HCT116 (cell line): ENCODE data around the gene WIZ. TPM values are rescaled to one million over a fixed set of nuclear protein-coding genes. Genes with fewer than 3 reads are reported as not detected.

ENCODE experiments used
- ATAC-seq: fragments of 200-7000 bp; cut with Tn5 transposase; 2 replicates; pipeline ENCODE4 v1.9.1; 2020; ENCODE audit warnings: mild to moderate bottlenecking, moderate library complexity
- BruUV-seq: library from RNA; stranded (reverse); fragments of 400-500 nt; replicated peaks from 2 replicates; lab custom pipeline; 2021; lab: Mats Ljungman, UMichigan
- CTCF ChIA-PET: fragments of 300-600 bp; sonication (Branson Sonifier 250); formaldehyde crosslinking; loops from one replicate; lab custom pipeline; 2021; ENCODE audit warnings: antibody characterized with exemption; lab: Charles Lee
- POLR2A ChIA-PET: fragments of 300-600, 350-600 bp; sonication (Branson Sonifier 250); formaldehyde crosslinking; loops from one replicate; lab custom pipeline; 2021; ENCODE audit warnings: antibody characterized with exemption; lab: Charles Lee
- RAD21 ChIA-PET, 2 experiments: fragments of 300-600 bp; sonication (Branson Sonifier 250); formaldehyde crosslinking; loops; one replicate each; lab custom pipeline; 2023; ENCODE audit warnings: low total read pairs in 2 of 2; ENCODE audit not compliant: uncharacterized antibody in 2 of 2, unreplicated experiment in 2 of 2, low non-redundant PET in 1 of 2; lab: Charles Lee
- DNase-seq: peaks from one replicate; pipeline ENCODE4 v3.0.0-alpha.2; 2010; ENCODE audit warnings: low read depth, low spot score
- H2AFZ ChIP-seq: fragments of 200-600 bp; shearing (Covaris generic), sonication (generic); 2 replicates; pipeline ENCODE4 v1.6.1; 2017; ENCODE audit warnings: low read depth, mixed run types, mixed read lengths, antibody characterized with exemption, low read length; ENCODE audit not compliant: poor library complexity, severe bottlenecking
- H3K27ac ChIP-seq: 2 replicates; pipeline ENCODE4 v1.5.1; 2012; ENCODE audit warnings: low read depth, low read length
- H3K27me3 ChIP-seq: fragments of 200-600 bp; sonication (generic); 2 replicates; pipeline ENCODE4 v1.6.1; 2016; ENCODE audit warnings: mixed run types, low read length, mixed read lengths; ENCODE audit not compliant: insufficient read depth
- H3K36me3 ChIP-seq, 2 experiments: fragments of 200-500 bp in 1 of 2; fragments of 200-600 bp in 1 of 2; sonication (Bioruptor generic) in 1 of 2; sonication (generic) in 1 of 2; 2 replicates each; pipeline versions ENCODE4 v1.5.1 to v1.6.1; 2014 to 2016; ENCODE audit warnings: low read length in 2 of 2, inconsistent platforms in 1 of 2, mixed read lengths in 1 of 2, mixed run types in 1 of 2; ENCODE audit not compliant: insufficient read depth in 2 of 2, control insufficient read depth in 1 of 2
- H3K4me1 ChIP-seq, 2 experiments: fragments of 200-600 bp in 1 of 2; sonication (generic) in 1 of 2; 2 replicates each; pipeline versions ENCODE4 v1.5.1 to v1.6.1; 2012 to 2017; ENCODE audit warnings: low read length in 2 of 2, inconsistent platforms in 1 of 2, mild to moderate bottlenecking in 1 of 2, mixed read lengths in 1 of 2, mixed run types in 1 of 2, moderate library complexity in 1 of 2; ENCODE audit not compliant: insufficient read depth in 2 of 2, control insufficient read depth in 1 of 2
- H3K4me2 ChIP-seq: fragments of 200-600 bp; sonication (generic); 2 replicates; pipeline ENCODE4 v1.6.1; 2017; ENCODE audit warnings: mixed run types, low read length, mixed read lengths
- H3K4me3 ChIP-seq, 2 experiments: fragments of 200-600 bp in 1 of 2; sonication (generic) in 1 of 2; replicated peaks in 1 of 2; 2 replicates each; pipeline ENCODE4 v1.5.1; 2011 to 2016; ENCODE audit warnings: low read length in 2 of 2, control low read depth in 1 of 2, low read depth in 1 of 2, mild to moderate bottlenecking in 1 of 2, mixed read lengths in 1 of 2, mixed run types in 1 of 2
- H3K79me2 ChIP-seq: fragments of 200-600 bp; sonication (generic); 2 replicates; pipeline ENCODE4 v1.6.1; 2017; ENCODE audit warnings: mild to moderate bottlenecking, mixed run types, low read length, moderate library complexity, mixed read lengths; ENCODE audit not compliant: insufficient read depth
- H3K9ac ChIP-seq: fragments of 200-600 bp; sonication (generic); 2 replicates; pipeline ENCODE4 v1.6.1; 2016; ENCODE audit warnings: low read length, mixed read lengths
- H3K9me2 ChIP-seq: fragments of 200-600 bp; sonication (generic), shearing (Covaris generic); 2 replicates; pipeline ENCODE4 v1.6.1; 2017; ENCODE audit warnings: mixed run types, mild to moderate bottlenecking, moderate library complexity; ENCODE audit not compliant: insufficient read depth
- H3K9me3 ChIP-seq, 2 experiments: fragments of 200-500 bp in 1 of 2; fragments of 200-600 bp in 1 of 2; sonication (Bioruptor generic) in 1 of 2; sonication (generic) in 1 of 2; 2 replicates each; pipeline ENCODE4 v1.6.1; 2014 to 2017; ENCODE audit warnings: low read length in 2 of 2, mixed read lengths in 2 of 2, inconsistent platforms in 1 of 2, low read depth in 1 of 2, mild to moderate bottlenecking in 1 of 2, mixed run types in 1 of 2, moderate library complexity in 1 of 2; ENCODE audit not compliant: control insufficient read depth in 1 of 2, insufficient read depth in 1 of 2
- H4K20me1 ChIP-seq: fragments of 200-600 bp; sonication (generic), shearing (Covaris generic); 2 replicates; pipeline ENCODE4 v1.6.1; 2017; ENCODE audit warnings: mixed run types, mild to moderate bottlenecking, moderate library complexity; ENCODE audit not compliant: insufficient read depth
- CBX3 ChIP-seq: IDR thresholded peaks from 2 replicates; pipeline ENCODE4 v1.6.1; 2012; ENCODE audit warnings: low read depth
- CEBPB ChIP-seq: IDR thresholded peaks from 2 replicates; pipeline ENCODE4 v1.6.1; 2012; ENCODE audit warnings: low read depth
- CTCF ChIP-seq, 3 experiments: fragments of 200-600 bp in 1 of 3; sonication (generic) in 1 of 3; IDR thresholded peaks in 2 of 3; conservative IDR thresholded peaks in 1 of 3; 2 replicates each; pipeline ENCODE4 v1.5.1; 2012 to 2017; ENCODE audit warnings: low read depth in 2 of 3, low read length in 2 of 3, antibody characterized with exemption in 1 of 3, borderline replicate concordance in 1 of 3, control low read depth in 1 of 3, mild to moderate bottlenecking in 1 of 3, mixed read lengths in 1 of 3, mixed run types in 1 of 3, moderate library complexity in 1 of 3; ENCODE audit not compliant: insufficient read depth in 1 of 3
- EGR1 ChIP-seq: IDR thresholded peaks from 2 replicates; pipeline ENCODE4 v1.6.1; 2012; ENCODE audit warnings: low read depth
- ELF1 ChIP-seq: IDR thresholded peaks from 2 replicates; pipeline ENCODE4 v1.6.1; 2012; ENCODE audit warnings: low read depth, borderline replicate concordance
- FOSL1 ChIP-seq: IDR thresholded peaks from 2 replicates; pipeline ENCODE4 v1.6.1; 2012; ENCODE audit warnings: low read depth
- POLR2A ChIP-seq: IDR thresholded peaks from 2 replicates; pipeline ENCODE4 v1.7.0; 2011; ENCODE audit warnings: borderline replicate concordance; ENCODE audit not compliant: insufficient read depth, insufficient read length; ENCODE audit errors: extremely low read depth
- POLR2AphosphoS5 ChIP-seq: IDR thresholded peaks from 2 replicates; pipeline ENCODE4 v1.6.1; 2011; ENCODE audit warnings: mild to moderate bottlenecking, low read depth, low read length, moderate library complexity
- RAD21 ChIP-seq: IDR thresholded peaks from 2 replicates; pipeline ENCODE4 v1.6.1; 2012; ENCODE audit warnings: low read depth, mild to moderate bottlenecking
- SIN3A ChIP-seq: IDR thresholded peaks from 2 replicates; pipeline ENCODE4 v1.6.1; 2012; ENCODE audit warnings: low read depth
- SP1 ChIP-seq: IDR thresholded peaks from 2 replicates; pipeline ENCODE4 v1.6.1; 2012; ENCODE audit warnings: low read depth
- SRF ChIP-seq: IDR thresholded peaks from 2 replicates; pipeline ENCODE4 v1.6.1; 2012; ENCODE audit warnings: low read depth
- TCF7L2 ChIP-seq: IDR thresholded peaks from 2 replicates; pipeline ENCODE4 v1.7.0; 2011; ENCODE audit warnings: borderline replicate concordance, inconsistent platforms; ENCODE audit not compliant: insufficient read depth, insufficient read length; ENCODE audit errors: extremely low read depth
- ZFX ChIP-seq: fragments of 450-650 bp; IDR thresholded peaks from 2 replicates; pipeline ENCODE4 v1.6.1; 2017
- ZNF274 ChIP-seq: fragments of 200-500 bp; sonication (Bioruptor generic); IDR thresholded peaks from 2 replicates; pipeline ENCODE4 v1.6.1; 2014; ENCODE audit warnings: mild to moderate bottlenecking, low read depth, low read length, inconsistent platforms
- intact Hi-C: fragments of 100-400 bp; cut with micrococcal nuclease; formaldehyde crosslinking; loops from 2 replicates; pipeline ENCODE4 v1.10.0; 2022
- total RNA-seq: library from RNA; stranded (reverse); gene quantifications from one replicate; pipeline ENCODE4 v1.2.1, GENCODE V29; 2021; ENCODE audit not compliant: unreplicated experiment
- TF ChIP-seq, protein P1 (sequence below): IDR thresholded peaks from 2 replicates; pipeline ENCODE4 v1.6.1; 2012
- TF ChIP-seq, protein P2 (sequence below): IDR thresholded peaks from 2 replicates; pipeline ENCODE4 v1.6.1; 2012; ENCODE audit warnings: low read depth

The WIZ gene
- total RNA-seq, 1 experiment from 2014 or later, result 28.4 TPM

- BruUV-seq, result no TSS peak
- no peak overlapping the region for H3K9ac ChIP-seq
- H3K79me2 ChIP-seq, result peaks cover 56% of the 10 kb centered on the region
- H3K4me3 ChIP-seq, result no peak overlapping the region
- H3K9me2 ChIP-seq, result no peaks in the 10 kb centered on the region
- no peak for DNase-seq
- no peaks in the 10 kb centered on the region for H3K27me3 ChIP-seq
- peaks cover 29 to 38% of the 10 kb centered on the region in 2 experiments; a peak in 3 of 4 replicates for H3K36me3 ChIP-seq
- H2AFZ ChIP-seq, result no peak overlapping the region
- H4K20me1 ChIP-seq, result peaks cover 4% of the 10 kb centered on the region; the same call in 1 of the 2 replicates
- ChIA-PET RAD21 (interaction anchor here in 1 of 2 experiments (0.7 kb wide), 1 partner anchor 22 kb away, joined by 3 read pairs; no protein-coding TSS in a partner anchor), POLR2A (no interaction called here), CTCF (no interaction called here)
- no peaks in the 10 kb centered on the region for H3K4me1 ChIP-seq
- TF ChIP-seq CEBPB (no peak), TCF7L2 (no peak), FOSL1 (no peak), SP1 (no peak), ELF1 (no peak), SRF (no peak), POLR2AphosphoS5 (no peak), POLR2A (no peak), EGR1 (no peak), CTCF (IDR thresholded peaks at IDR 0.05 in 2 of 3, conservative IDR thresholded peaks at IDR 0.05 in 1 of 3; ENCODE audit: borderline replicate concordance in 1 of 3, insufficient read depth in 1 of 3, low read depth in 2 of 3, low read length in 2 of 3) (no peak), ZFX (no peak), CBX3 (no peak), ZNF274 (no peak), RAD21 (no peak), SIN3A (no peak)
- TF ChIP-seq, protein P1, sequence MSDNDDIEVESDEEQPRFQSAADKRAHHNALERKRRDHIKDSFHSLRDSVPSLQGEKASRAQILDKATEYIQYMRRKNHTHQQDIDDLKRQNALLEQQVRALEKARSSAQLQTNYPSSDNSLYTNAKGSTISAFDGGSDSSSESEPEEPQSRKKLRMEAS, result no peak
- TF ChIP-seq, protein P2, sequence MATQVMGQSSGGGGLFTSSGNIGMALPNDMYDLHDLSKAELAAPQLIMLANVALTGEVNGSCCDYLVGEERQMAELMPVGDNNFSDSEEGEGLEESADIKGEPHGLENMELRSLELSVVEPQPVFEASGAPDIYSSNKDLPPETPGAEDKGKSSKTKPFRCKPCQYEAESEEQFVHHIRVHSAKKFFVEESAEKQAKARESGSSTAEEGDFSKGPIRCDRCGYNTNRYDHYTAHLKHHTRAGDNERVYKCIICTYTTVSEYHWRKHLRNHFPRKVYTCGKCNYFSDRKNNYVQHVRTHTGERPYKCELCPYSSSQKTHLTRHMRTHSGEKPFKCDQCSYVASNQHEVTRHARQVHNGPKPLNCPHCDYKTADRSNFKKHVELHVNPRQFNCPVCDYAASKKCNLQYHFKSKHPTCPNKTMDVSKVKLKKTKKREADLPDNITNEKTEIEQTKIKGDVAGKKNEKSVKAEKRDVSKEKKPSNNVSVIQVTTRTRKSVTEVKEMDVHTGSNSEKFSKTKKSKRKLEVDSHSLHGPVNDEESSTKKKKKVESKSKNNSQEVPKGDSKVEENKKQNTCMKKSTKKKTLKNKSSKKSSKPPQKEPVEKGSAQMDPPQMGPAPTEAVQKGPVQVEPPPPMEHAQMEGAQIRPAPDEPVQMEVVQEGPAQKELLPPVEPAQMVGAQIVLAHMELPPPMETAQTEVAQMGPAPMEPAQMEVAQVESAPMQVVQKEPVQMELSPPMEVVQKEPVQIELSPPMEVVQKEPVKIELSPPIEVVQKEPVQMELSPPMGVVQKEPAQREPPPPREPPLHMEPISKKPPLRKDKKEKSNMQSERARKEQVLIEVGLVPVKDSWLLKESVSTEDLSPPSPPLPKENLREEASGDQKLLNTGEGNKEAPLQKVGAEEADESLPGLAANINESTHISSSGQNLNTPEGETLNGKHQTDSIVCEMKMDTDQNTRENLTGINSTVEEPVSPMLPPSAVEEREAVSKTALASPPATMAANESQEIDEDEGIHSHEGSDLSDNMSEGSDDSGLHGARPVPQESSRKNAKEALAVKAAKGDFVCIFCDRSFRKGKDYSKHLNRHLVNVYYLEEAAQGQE, result no peak
- no peak overlapping the region for H3K27ac ChIP-seq
- no peaks in the 10 kb centered on the region for H3K9me3 ChIP-seq
- intact Hi-C loops, result no loop called here
- no peak for ATAC-seq
- H3K4me2 ChIP-seq, result no peak overlapping the region
Measured at GRCh38 chr19:15399635-15400034, 50.1 kb downstream of the WIZ start.
